HFFc6 (cell line): ENCODE data around the gene PPP2CA. TPM values are rescaled to one million over a fixed set of nuclear protein-coding genes. Genes with fewer than 3 reads are reported as not detected.
"Not testable (repeated sequence)": the region's sequence is repeated elsewhere in the genome, so short reads cannot be mapped to it uniquely, and the experiment has no call there.

Experiments
- DNase-seq: peaks from one replicate; pipeline ENCODE4 v3.0.0-alpha.2; 2018
- H3K27ac Mint-ChIP-seq: 2 replicates; pipeline ENCODE4 v1.8.0; 2020; ENCODE audit warnings: mild to moderate bottlenecking, mixed read lengths
- H3K27me3 Mint-ChIP-seq: 2 replicates; pipeline ENCODE4 v1.8.0; 2021; ENCODE audit warnings: mild to moderate bottlenecking, moderate library complexity, mixed read lengths; ENCODE audit not compliant: insufficient read depth
- H3K36me3 Mint-ChIP-seq: 2 replicates; pipeline ENCODE4 v1.8.0; 2021; ENCODE audit warnings: low read depth, mixed read lengths
- H3K4me1 Mint-ChIP-seq: 2 replicates; pipeline ENCODE4 v1.8.0; 2020; ENCODE audit warnings: low read depth, mixed read lengths
- H3K4me3 Mint-ChIP-seq: 2 replicates; pipeline ENCODE4 v1.8.0; 2020; ENCODE audit warnings: mild to moderate bottlenecking, moderate library complexity, mixed read lengths
- H3K9me3 Mint-ChIP-seq: 2 replicates; pipeline ENCODE4 v1.8.0; 2020; ENCODE audit warnings: mild to moderate bottlenecking, mixed read lengths
- CTCF ChIP-seq: fragments of 200-600 bp; sonication (generic); IDR thresholded peaks from 2 replicates; pipeline ENCODE4 v1.5.0; 2021; ENCODE audit warnings: antibody characterized with exemption, mild to moderate bottlenecking
- total RNA-seq, 6 experiments: library from RNA; stranded (reverse); fragmentation: NEBNext Ultra II Directional; extraction: Animal tissue kit (Norgen Biotek cat#: 25700); gene quantifications; 2 replicates in 1 of 6; 3 replicates in 5 of 6; pipeline ENCODE4 v1.2.3, GENCODE V29; 2021

Gene PPP2CA
- total RNA-seq, 6 experiments from 2014 or later: 153 to 172 (median 156) TPM

GRCh38 chr5:134226441-134227192 lies 744 bp upstream of the PPP2CA start:
- H3K27ac Mint-ChIP-seq: peak overlapping the region; percentile 98
- no peaks in the 10 kb centered on the region for H3K9me3 Mint-ChIP-seq
- H3K4me3 Mint-ChIP-seq: peak overlapping the region; percentile 88
- no peak for TF ChIP-seq CTCF
- H3K36me3 Mint-ChIP-seq: peaks cover 24% of the 10 kb centered on the region
- H3K27me3 Mint-ChIP-seq: peaks cover 5% of the 10 kb centered on the region
- no peak for DNase-seq
- H3K4me1 Mint-ChIP-seq: peaks cover 46% of the 10 kb centered on the region

GRCh38 chr5:134224888-134225779 lies 739 bp downstream of the PPP2CA start:
- Mint-ChIP-seq H3K4me3 (peak overlapping the region; percentile 88), H3K4me1 (peaks cover 57% of the 10 kb centered on the region), H3K27me3 (peaks cover 5% of the 10 kb centered on the region), H3K27ac (peak overlapping the region; percentile 98), H3K9me3 (no peaks in the 10 kb centered on the region), H3K36me3 (peaks cover 29% of the 10 kb centered on the region)
- peak; percentile 60 for TF ChIP-seq CTCF
- peak; percentile 35 for DNase-seq

GRCh38 chr5:134223406-134224248 lies 2.2 kb downstream of the PPP2CA start:
- Mint-ChIP-seq H3K27ac (peak overlapping the region; percentile 98), H3K36me3 (peaks cover 29% of the 10 kb centered on the region)

GRCh38 chr5:134221690-134222089 lies 4.2 kb downstream of the PPP2CA start:
- not testable (repeated sequence) for H3K27me3 Mint-ChIP-seq, DNase-seq, H3K9me3 Mint-ChIP-seq
- Mint-ChIP-seq H3K36me3 (peaks cover 31% of the 10 kb centered on the region), H3K4me1 (peaks cover 59% of the 10 kb centered on the region), H3K4me3 (peak overlapping the region; percentile 88), H3K27ac (peak overlapping the region; percentile 56)

More at GRCh38 chr5:134223406-134224248, 2.2 kb downstream of the PPP2CA start:
- H3K4me3 Mint-ChIP-seq: peak overlapping the region; percentile 88
- peaks cover 5% of the 10 kb centered on the region for H3K27me3 Mint-ChIP-seq
- H3K9me3 Mint-ChIP-seq: no peaks in the 10 kb centered on the region
- TF ChIP-seq CTCF: no peak
- no peak for DNase-seq
- H3K4me1 Mint-ChIP-seq: peaks cover 69% of the 10 kb centered on the region

- no peak for DNase-seq
- TF ChIP-seq CTCF: no peak
- Mint-ChIP-seq H3K4me1 (peaks cover 35% of the 10 kb centered on the region), H3K27ac (no peak overlapping the region), H3K36me3 (peaks cover 27% of the 10 kb centered on the region), H3K4me3 (no peak overlapping the region), H3K27me3 (no peaks in the 10 kb centered on the region; the same call in 1 of the 2 replicates), H3K9me3 (peaks cover 9% of the 10 kb centered on the region)
Observed at GRCh38 chr5:134215757-134216156, 10.1 kb downstream of the PPP2CA start.

- peak; percentile 50 for DNase-seq
- Mint-ChIP-seq H3K4me1 (peaks cover 36% of the 10 kb centered on the region), H3K36me3 (peaks cover 18% of the 10 kb centered on the region), H3K27ac (peak overlapping the region; percentile 16; the same call in 1 of the 2 replicates)
- not testable (repeated sequence) for H3K27me3 Mint-ChIP-seq, H3K9me3 Mint-ChIP-seq, H3K4me3 Mint-ChIP-seq
Observed at GRCh38 chr5:134211263-134212031, 14.4 kb downstream of the PPP2CA start.
